NCI-H446 (cell line): ENCODE data around the gene EEIG2.
"Not testable (repeated sequence)": the region's sequence is repeated elsewhere in the genome, so short reads cannot be mapped to it uniquely, and the experiment has no call there.

Experiments
- DNase-seq, 2 experiments: peaks; one replicate each; lab custom pipeline; 2025; lab: John Stamatoyannopoulos, UW

EEIG2 gene

GRCh38 chr1:108547493-108547892 lies 12.4 kb upstream of the EEIG2 start:
- DNase-seq, result not testable (repeated sequence)

GRCh38 chr1:108551137-108551862 lies 8.6 kb upstream of the EEIG2 start:
- no peak for DNase-seq

- no peak for DNase-seq
Observed at GRCh38 chr1:108553905-108554304, 6.0 kb upstream of the EEIG2 start.

- DNase-seq, result no peak
Observed at GRCh38 chr1:108554682-108555427, 5.0 kb upstream of the EEIG2 start.

- no peak for DNase-seq
Observed at GRCh38 chr1:108556066-108556465, 3.8 kb upstream of the EEIG2 start.

- DNase-seq, result no peak
Observed at GRCh38 chr1:108556499-108556898, 3.4 kb upstream of the EEIG2 start.

GRCh38 chr1:108557296-108557695 lies 2.6 kb upstream of the EEIG2 start:
- DNase-seq, result no peak

GRCh38 chr1:108560189-108560873 lies 431 bp downstream of the EEIG2 start:
- peak; percentile 75 to 77 for DNase-seq

GRCh38 chr1:108560874-108561459 lies 1.1 kb downstream of the EEIG2 start:
- peak; percentile 77 to 91 for DNase-seq

- DNase-seq, result peak; percentile 12 to 59
Observed at GRCh38 chr1:108561689-108562326, 1.9 kb downstream of the EEIG2 start.

GRCh38 chr1:108563808-108564207 lies 3.9 kb downstream of the EEIG2 start:
- DNase-seq, result no peak

GRCh38 chr1:108565081-108565480 lies 5.2 kb downstream of the EEIG2 start:
- no peak for DNase-seq

- no peak for DNase-seq
Observed at GRCh38 chr1:108565512-108565911, 5.6 kb downstream of the EEIG2 start.

GRCh38 chr1:108568589-108568988 lies 8.7 kb downstream of the EEIG2 start:
- no peak for DNase-seq

GRCh38 chr1:108569097-108569728 lies 9.3 kb downstream of the EEIG2 start:
- no peak for DNase-seq

- DNase-seq, result peak in 1 of 2 experiments; percentile 14
Observed at GRCh38 chr1:108570128-108570527, 10.2 kb downstream of the EEIG2 start.

GRCh38 chr1:108570998-108571401 lies 11.1 kb downstream of the EEIG2 start:
- DNase-seq, result no peak

- no peak for DNase-seq
Observed at GRCh38 chr1:108572182-108572581, 12.3 kb downstream of the EEIG2 start.

- DNase-seq, result no peak
Observed at GRCh38 chr1:108573183-108573582, 13.3 kb downstream of the EEIG2 start.

- DNase-seq, result no peak
Observed at GRCh38 chr1:108574008-108574407, 14.1 kb downstream of the EEIG2 start.

- DNase-seq, result no peak
Observed at GRCh38 chr1:108575375-108575774, 15.5 kb downstream of the EEIG2 start.
